Right forelimb (tissue), 1 donor: ENCODE data around the gene VPS37B.
A peak's percentile ranks its signal among the peaks of the same experiment; 100 is the strongest.

Experiments
- DNase-seq: peaks from one replicate; pipeline ENCODE4 v3.0.0-alpha.2; 2018

Gene VPS37B

GRCh38 chr12:122865268-122866231, 30.4 kb downstream of the VPS37B start:
- DNase-seq: no peak

GRCh38 chr12:122864894-122865253, 31.1 kb downstream of the VPS37B start:
- DNase-seq: no peak

DNA sequence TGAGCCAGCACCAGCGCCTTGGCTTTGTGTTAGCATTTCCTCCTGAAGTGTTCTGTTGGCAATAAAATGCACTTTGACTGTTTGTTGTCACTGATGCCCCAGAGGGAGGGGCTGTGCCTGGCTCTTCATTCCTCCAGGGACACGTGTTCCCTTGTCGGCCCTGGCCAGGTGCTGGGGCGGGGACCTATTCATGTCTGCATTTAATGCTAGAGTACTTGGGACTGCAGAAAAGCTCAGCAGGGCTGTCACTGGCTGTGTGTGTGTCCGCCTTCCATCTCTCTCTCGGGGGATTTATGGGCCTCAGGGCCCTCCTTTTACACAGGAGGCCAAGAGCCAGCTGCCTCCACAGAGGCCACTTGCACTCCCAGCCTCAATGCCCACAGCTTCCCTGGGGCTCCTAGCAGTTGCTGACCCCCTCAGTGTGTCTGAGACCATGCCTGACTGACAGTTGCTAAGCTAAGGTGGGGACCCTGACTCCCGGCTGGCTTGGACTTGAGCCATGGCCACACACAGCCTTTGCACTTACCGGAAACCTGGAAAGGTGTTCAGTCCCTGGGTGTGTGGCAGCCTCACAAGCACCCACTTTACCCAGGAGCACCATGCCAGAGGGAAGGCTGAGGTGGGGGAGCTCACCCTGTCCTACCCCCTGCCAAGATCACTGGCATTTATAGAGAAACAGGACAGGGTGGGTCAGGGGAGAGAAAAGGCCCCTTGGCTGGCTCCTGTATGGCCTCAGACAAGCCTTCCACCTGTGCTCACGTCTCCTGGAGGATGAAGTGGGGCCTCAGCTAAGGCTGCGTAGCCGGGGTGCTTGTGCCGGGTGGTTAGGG, 32.8 kb downstream of the VPS37B start:
- DNase-seq: no peak

DNA sequence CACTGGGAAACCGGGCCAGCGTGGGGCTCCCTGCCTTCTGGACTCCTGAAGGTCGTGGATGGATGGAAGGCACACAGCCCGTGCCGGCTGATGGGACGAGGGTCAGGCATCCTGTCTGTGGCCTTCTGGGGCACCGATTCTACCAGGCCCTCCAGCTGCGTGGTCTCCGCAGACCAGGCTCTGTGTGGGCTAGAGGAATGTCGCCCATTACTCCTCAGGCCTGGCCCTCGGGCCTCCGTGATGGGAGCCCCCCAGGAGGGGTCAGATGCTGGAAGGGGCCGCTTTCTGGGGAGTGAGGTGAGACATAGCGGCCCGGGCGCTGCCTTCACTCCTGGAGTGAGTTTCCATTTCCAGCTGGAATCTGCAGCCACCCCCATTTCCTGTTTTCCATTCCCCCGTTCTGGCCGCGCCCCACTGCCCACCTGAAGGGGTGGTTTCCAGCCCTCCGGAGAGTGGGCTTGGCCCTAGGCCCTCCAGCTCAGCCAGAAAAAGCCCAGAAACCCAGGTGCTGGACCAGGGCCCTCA, 33.8 kb downstream of the VPS37B start:
- DNase-seq: no peak

DNA sequence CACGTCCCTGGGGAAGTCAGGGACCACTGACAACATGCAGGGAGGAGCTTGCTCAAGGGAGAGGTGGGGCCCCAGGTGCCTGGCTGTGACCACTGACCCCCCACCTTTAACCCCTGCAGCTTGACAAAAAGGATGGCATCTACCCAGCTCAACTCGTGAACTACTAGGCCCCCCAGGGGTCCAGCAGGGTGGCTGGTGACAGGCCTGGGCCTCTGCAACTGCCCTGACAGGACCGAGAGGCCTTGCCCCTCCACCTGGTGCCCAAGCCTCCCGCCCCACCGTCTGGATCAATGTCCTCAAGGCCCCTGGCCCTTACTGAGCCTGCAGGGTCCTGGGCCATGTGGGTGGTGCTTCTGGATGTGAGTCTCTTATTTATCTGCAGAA, 34.3 kb downstream of the VPS37B start:
- DNase-seq: no peak

- no peak for DNase-seq
Observed at GRCh38 chr12:122860854-122861586, 34.9 kb downstream of the VPS37B start.

DNA sequence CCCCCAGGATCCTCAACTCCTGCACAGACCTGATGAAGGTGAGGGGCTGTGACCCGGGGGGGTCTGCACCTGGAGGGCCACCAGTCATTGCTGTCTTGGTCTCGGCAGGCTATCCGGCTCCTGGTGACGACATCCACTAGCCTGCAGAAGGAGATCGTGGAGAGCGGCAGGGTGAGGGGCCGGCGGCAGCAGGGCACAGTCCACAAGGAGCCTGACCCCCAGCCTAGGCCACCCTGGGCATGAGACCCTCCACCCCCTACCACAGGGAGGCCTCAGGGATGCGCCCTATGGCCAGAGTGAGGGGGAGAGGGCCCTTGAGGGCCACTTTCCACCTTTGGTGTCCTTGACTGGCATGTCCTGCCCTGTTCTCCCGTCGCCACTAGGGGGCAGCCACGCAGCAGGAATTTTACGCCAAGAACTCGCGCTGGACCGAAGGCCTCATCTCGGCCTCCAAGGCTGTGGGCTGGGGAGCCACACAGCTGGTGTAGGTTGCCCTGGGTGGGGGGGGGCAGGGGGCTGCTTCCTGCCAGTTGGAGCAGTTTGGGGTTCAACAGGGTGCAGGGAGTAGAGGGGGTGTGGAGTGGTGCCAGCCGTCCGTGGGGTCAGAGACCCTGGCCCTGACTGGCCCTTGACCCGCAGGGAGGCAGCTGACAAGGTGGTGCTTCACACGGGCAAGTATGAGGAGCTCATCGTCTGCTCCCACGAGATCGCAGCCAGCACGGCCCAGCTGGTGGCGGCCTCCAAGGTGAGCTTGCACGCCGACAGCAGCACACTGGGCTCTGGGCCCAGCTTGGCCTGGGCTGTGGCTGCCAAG, 35.7 kb downstream of the VPS37B start:
- DNase-seq: peak; percentile 93

GRCh38 chr12:122859303-122860039, 36.5 kb downstream of the VPS37B start:
- no peak for DNase-seq

- DNase-seq: no peak
Observed at GRCh38 chr12:122858591-122859302, 37.2 kb downstream of the VPS37B start.

GRCh38 chr12:122858171-122858570, 37.8 kb downstream of the VPS37B start:
- no peak for DNase-seq

- DNase-seq: no peak
Observed at GRCh38 chr12:122856999-122857671, 38.8 kb downstream of the VPS37B start.

GRCh38 chr12:122855928-122856831, 39.7 kb downstream of the VPS37B start:
- no peak for DNase-seq

GRCh38 chr12:122855071-122855829, 40.7 kb downstream of the VPS37B start:
- DNase-seq: no peak

DNA sequence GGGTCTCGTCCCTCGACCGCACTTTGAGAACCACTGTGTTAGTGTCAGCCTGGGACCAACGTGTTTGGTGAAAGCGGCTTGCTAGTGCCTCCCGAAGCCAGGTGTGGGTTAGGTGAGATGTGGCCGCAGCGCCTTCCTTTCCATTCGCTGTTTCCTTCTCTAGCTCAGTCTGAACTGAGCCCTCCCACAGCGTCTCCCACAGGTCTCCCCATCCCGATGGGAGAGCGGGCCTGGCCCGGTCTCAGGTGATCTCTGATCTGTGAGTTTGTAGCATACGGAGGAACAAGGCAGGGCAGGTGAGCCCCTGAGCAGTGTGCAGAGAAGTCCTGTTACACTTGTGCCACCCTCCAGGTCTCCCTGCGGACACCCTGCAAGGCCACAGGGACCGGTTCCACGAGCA, 41.4 kb downstream of the VPS37B start:
- DNase-seq: no peak

DNA sequence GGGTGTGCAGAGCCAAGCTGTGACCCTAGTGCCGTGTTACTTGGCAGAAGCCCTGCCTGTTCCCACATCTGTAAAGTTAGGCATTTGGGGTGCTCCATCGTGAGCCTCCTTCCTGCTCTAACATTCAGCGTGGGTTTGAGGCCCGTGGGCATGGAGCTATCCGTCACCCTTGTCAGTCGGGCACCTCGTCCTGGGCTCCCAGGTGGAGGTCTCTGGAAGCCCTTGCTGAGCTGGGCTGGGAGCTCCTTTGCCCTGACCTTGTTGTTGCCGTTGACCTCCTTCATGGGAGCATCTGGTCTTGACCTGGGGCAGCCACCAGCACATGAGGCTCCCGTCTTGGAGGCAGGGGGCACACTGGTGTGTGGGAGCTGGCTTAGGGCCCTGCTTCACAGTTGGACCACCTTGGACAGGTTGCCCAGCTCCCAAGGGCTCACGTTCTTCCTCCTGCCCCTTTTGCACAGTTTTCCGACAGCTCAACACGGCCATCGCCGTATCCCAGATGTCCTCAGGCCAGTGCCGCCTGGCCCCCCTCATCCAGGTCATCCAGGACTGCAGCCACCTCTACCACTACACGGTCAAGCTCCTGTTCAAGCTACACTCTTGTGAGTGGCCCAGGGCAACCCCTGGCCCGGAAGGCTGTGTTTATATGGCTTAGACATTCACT, 42.2 kb downstream of the VPS37B start:
- DNase-seq: no peak

GRCh38 chr12:122852336-122853275, 43.3 kb downstream of the VPS37B start:
- no peak for DNase-seq
